Stimulated activated naive CD8-positive, alpha-beta T cell treated with anti-CD3 and anti-CD28 coated beads, Interleukin-15, Interleukin-2, amounts not matched to agents 100 ng/mL and 50 ng/mL, for 24 hours (primary cell): ENCODE results near the gene GNL2.
"Not testable (repeated sequence)": the region's sequence is repeated elsewhere in the genome, so short reads cannot be mapped to it uniquely, and the experiment has no call there.

ENCODE experiments used
- H3K27ac Mint-ChIP-seq: one replicate; pipeline ENCODE4 v1.8.0; 2021; ENCODE audit warnings: mild to moderate bottlenecking, mixed read lengths
- H3K27me3 Mint-ChIP-seq: one replicate; pipeline ENCODE4 v1.8.0; 2021; ENCODE audit warnings: mixed read lengths
- H3K36me3 Mint-ChIP-seq: one replicate; pipeline ENCODE4 v1.8.0; 2021; ENCODE audit warnings: low read depth, mixed read lengths
- H3K4me1 Mint-ChIP-seq: one replicate; pipeline ENCODE4 v1.8.0; 2021; ENCODE audit warnings: low read depth, mixed read lengths
- H3K4me3 Mint-ChIP-seq: one replicate; pipeline ENCODE4 v1.8.0; 2021; ENCODE audit warnings: mild to moderate bottlenecking, mixed read lengths
- H3K9me3 Mint-ChIP-seq: one replicate; pipeline ENCODE4 v1.8.0; 2021; ENCODE audit warnings: mixed read lengths

The GNL2 gene

DNA sequence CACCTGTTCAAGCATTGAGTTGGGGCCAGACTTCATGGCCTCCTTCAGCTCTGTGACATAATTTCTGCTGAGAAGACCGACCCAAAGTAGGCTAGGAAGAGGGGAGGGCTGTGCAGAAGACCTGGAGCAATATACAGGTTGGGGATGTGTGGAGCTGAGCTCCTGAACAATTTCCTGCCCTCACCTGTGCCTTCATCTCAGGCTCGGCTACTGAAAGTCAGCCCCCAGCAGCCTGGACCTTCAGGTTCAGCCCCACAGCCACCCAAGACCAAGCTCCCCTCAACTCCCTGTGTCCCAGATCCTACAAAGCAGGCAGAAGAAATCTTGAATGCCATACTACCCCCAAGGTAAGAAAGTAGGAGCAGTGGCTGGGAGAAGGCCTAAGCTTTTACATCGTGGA, 38.3 kb downstream of the GNL2 start:
- Mint-ChIP-seq H3K27ac (no peak overlapping the region), H3K4me3 (no peak overlapping the region), H3K9me3 (no peaks in the 10 kb centered on the region), H3K27me3 (no peaks in the 10 kb centered on the region), H3K36me3 (peaks cover 11% of the 10 kb centered on the region), H3K4me1 (peaks cover 16% of the 10 kb centered on the region)

DNA sequence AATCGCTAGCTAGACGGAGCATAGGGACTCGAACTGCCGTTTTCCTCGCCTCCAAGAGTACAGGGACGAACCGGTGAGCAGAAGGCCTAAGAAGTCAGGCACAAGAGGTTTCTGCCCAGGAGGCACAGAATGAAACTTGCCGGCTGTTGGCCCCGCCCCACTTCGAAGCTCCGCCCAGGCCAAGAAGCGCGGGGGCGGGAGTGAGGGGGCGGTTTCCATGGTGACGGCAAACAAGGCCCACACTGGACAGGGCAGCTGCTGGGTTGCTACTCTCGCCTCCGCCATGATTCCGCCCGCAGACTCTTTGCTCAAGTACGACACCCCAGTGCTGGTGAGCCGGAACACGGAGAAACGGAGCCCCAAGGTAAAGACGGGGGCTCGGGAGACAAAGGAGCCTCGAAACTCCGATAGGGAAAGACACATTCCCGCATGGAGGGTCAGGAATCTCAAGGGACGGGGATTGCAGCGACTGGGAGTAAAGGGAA, 39.0 kb downstream of the GNL2 start, which contains the start of gene DNALI1:
Gene DNALI1 (plus strand): TSS at position 229 of the 485 bp plus-strand sequence. CDS start 55 bp downstream, at position 284.
- no peaks in the 10 kb centered on the region for H3K9me3 Mint-ChIP-seq
- peaks cover 22% of the 10 kb centered on the region for H3K4me1 Mint-ChIP-seq
- H3K27me3 Mint-ChIP-seq: no peaks in the 10 kb centered on the region
- no peak within 1 kb of the TSS for H3K27ac Mint-ChIP-seq
- no peak within 1 kb of the TSS for H3K4me3 Mint-ChIP-seq
- H3K36me3 Mint-ChIP-seq: peaks cover 8% of the 10 kb centered on the region

GRCh38 chr1:37553927-37554808, 41.6 kb downstream of the GNL2 start, which contains the start of gene SNIP1:
SNIP1 (minus strand) TSS chr1:37554293; CDS start chr1:37554229, 64 bp downstream.
- no peaks in the 10 kb centered on the region for H3K27me3 Mint-ChIP-seq
- no peaks in the 10 kb centered on the region for H3K9me3 Mint-ChIP-seq
- peaks cover 41% of the 10 kb centered on the region for H3K4me1 Mint-ChIP-seq
- H3K4me3 Mint-ChIP-seq: peak within 1 kb of the TSS; percentile 94
- H3K27ac Mint-ChIP-seq: peak within 1 kb of the TSS; percentile 95
- peaks cover 25% of the 10 kb centered on the region for H3K36me3 Mint-ChIP-seq

- peaks cover 31% of the 10 kb centered on the region for H3K36me3 Mint-ChIP-seq
- H3K4me3 Mint-ChIP-seq: peak overlapping the region; percentile 94
- H3K27me3 Mint-ChIP-seq: no peaks in the 10 kb centered on the region
- H3K9me3 Mint-ChIP-seq: no peaks in the 10 kb centered on the region
- peaks cover 41% of the 10 kb centered on the region for H3K4me1 Mint-ChIP-seq
- H3K27ac Mint-ChIP-seq: peak overlapping the region; percentile 95
These were observed 42.2 kb downstream of the GNL2 start for GRCh38 chr1:37553598-37553926.

DNA sequence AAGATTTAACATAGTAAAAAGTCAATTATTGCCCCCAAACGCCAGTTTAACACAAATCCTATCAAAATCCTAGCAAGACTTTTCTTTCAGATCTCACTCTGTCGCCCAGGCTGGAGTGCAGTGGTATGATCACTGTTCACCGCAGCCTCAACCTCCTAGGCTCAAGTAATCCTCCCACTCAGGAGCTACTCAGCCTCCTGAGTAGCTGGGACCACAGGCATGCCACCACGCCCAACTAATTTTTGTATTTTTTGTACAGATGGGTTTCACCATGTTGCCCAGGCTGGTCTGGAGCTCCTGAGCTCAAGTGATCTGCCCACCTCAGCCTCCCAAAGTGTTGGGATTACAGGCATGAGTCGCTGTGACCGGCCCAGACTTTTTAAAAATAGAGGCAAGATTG, 46.4 kb downstream of the GNL2 start:
- peak overlapping the region; percentile 3 for H3K27ac Mint-ChIP-seq
- H3K4me1 Mint-ChIP-seq: peaks cover 37% of the 10 kb centered on the region
- H3K36me3 Mint-ChIP-seq: peaks cover 59% of the 10 kb centered on the region
- H3K4me3 Mint-ChIP-seq: no peak overlapping the region
- H3K9me3 Mint-ChIP-seq: no peaks in the 10 kb centered on the region
- H3K27me3 Mint-ChIP-seq: no peaks in the 10 kb centered on the region

DNA sequence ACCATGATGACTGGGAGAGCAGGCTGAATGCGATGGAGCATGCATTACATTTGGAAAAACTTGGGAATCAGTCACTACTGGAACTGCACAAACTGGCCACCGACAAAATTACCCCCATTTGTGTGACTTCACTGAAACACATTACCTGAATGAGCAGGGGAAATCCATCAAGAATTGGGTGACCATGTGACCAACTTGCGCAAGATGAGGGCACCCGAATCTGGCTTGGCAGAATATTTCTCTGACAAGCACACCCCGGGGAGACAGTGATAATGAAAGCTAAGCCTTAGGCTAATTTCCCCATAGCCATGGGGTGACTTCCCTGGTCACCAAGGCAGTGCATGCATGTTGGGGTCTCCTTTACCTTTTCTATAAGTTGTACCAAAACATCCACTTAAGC, 50.7 kb downstream of the GNL2 start:
- no peaks in the 10 kb centered on the region for H3K27me3 Mint-ChIP-seq
- H3K27ac Mint-ChIP-seq: no peak overlapping the region
- H3K4me1 Mint-ChIP-seq: peaks cover 5% of the 10 kb centered on the region
- no peak overlapping the region for H3K4me3 Mint-ChIP-seq
- no peaks in the 10 kb centered on the region for H3K9me3 Mint-ChIP-seq
- H3K36me3 Mint-ChIP-seq: peaks cover 68% of the 10 kb centered on the region

- Mint-ChIP-seq H3K27ac (no peak overlapping the region), H3K27me3 (no peaks in the 10 kb centered on the region), H3K36me3 (peaks cover 68% of the 10 kb centered on the region), H3K9me3 (no peaks in the 10 kb centered on the region), H3K4me3 (no peak overlapping the region), H3K4me1 (peaks cover under 1% of the 10 kb centered on the region)
These were observed 51.2 kb downstream of the GNL2 start for GRCh38 chr1:37544530-37544929.

- H3K9me3 Mint-ChIP-seq: no peaks in the 10 kb centered on the region
- H3K4me3 Mint-ChIP-seq: no peak overlapping the region
- H3K4me1 Mint-ChIP-seq: peaks cover 9% of the 10 kb centered on the region
- peaks cover 80% of the 10 kb centered on the region for H3K36me3 Mint-ChIP-seq
- no peak overlapping the region for H3K27ac Mint-ChIP-seq
- no peaks in the 10 kb centered on the region for H3K27me3 Mint-ChIP-seq
These were observed 55.5 kb downstream of the GNL2 start for GRCh38 chr1:37540036-37540785.

GRCh38 chr1:37539154-37539553, 56.6 kb downstream of the GNL2 start:
- not testable (repeated sequence) for H3K4me3 Mint-ChIP-seq, H3K27ac Mint-ChIP-seq, H3K27me3 Mint-ChIP-seq, H3K9me3 Mint-ChIP-seq
- Mint-ChIP-seq H3K4me1 (peaks cover 16% of the 10 kb centered on the region), H3K36me3 (peaks cover 78% of the 10 kb centered on the region)

DNA sequence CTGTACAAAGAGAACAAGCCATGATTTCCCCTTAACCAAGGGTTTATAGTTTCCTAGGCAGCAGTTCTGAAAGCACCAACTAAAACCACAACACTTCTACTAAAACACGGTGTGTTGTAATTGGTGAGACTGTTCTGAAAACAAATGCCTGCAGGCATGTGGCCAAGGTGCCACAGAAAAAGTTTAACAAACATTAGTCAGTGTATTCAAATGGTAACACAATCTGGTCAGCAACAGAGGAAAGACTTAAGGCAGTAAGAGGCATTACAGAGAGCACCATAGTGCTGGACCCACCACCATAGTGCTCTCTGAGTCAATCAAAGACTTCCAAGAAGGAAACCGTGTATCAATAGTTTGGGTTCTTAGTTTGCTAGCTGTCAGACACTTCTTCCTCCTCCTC, 58.4 kb downstream of the GNL2 start:
- Mint-ChIP-seq H3K4me3 (no peak overlapping the region), H3K36me3 (peaks cover 79% of the 10 kb centered on the region), H3K27ac (peak overlapping the region; percentile 59)

GRCh38 chr1:37533317-37534093, 62.2 kb downstream of the GNL2 start:
- Mint-ChIP-seq H3K4me3 (no peak overlapping the region), H3K36me3 (peaks cover 46% of the 10 kb centered on the region), H3K4me1 (peaks cover 16% of the 10 kb centered on the region), H3K9me3 (no peaks in the 10 kb centered on the region), H3K27ac (no peak overlapping the region), H3K27me3 (no peaks in the 10 kb centered on the region)

More for the DNA sequence above, 58.4 kb downstream of the GNL2 start:
- no peaks in the 10 kb centered on the region for H3K9me3 Mint-ChIP-seq
- no peaks in the 10 kb centered on the region for H3K27me3 Mint-ChIP-seq
- peaks cover 16% of the 10 kb centered on the region for H3K4me1 Mint-ChIP-seq

GRCh38 chr1:37532418-37533156, 63.1 kb downstream of the GNL2 start:
- H3K27me3 Mint-ChIP-seq, H3K27ac Mint-ChIP-seq, H3K4me3 Mint-ChIP-seq, H3K9me3 Mint-ChIP-seq: not testable (repeated sequence)
- Mint-ChIP-seq H3K4me1 (peaks cover 12% of the 10 kb centered on the region), H3K36me3 (peaks cover 37% of the 10 kb centered on the region)

DNA sequence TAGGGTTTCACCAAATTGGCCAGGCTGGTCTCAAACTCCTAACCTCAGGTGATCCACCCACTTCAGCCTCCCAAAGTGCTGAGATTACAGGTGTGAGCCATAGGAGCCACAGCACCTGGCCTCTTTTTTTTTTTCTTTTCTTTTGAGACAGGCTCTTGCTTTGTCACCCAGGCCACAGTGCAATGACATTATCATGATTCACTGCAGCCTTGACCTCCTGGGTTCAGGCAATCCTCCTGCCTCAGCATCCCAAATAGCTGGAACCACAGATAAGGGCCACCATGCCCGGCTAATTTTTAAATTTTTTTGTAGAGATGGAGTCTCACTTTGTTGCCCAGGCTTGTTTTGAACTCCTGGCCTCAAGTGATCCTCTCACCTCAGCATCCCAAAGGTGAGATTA, 65.8 kb downstream of the GNL2 start:
- not testable (repeated sequence) for H3K27ac Mint-ChIP-seq, H3K4me3 Mint-ChIP-seq, H3K9me3 Mint-ChIP-seq, H3K27me3 Mint-ChIP-seq, H3K4me1 Mint-ChIP-seq
- H3K36me3 Mint-ChIP-seq: peaks cover 15% of the 10 kb centered on the region

GRCh38 chr1:37519613-37520012, 76.1 kb downstream of the GNL2 start:
- Mint-ChIP-seq H3K36me3 (peaks cover 4% of the 10 kb centered on the region), H3K27me3 (no peaks in the 10 kb centered on the region), H3K27ac (peak overlapping the region; percentile 88), H3K4me1 (peaks cover 34% of the 10 kb centered on the region), H3K9me3 (no peaks in the 10 kb centered on the region), H3K4me3 (peak overlapping the region; percentile 89)
